BLaER1 treated with 17β-estradiol and CSF1 and Interleukin-3, amounts not matched to agents 10 nM and 100 nM (cell line): Measurements from ENCODE around the gene MPHOSPH6.
"Not testable (repeated sequence)": the region's sequence is repeated elsewhere in the genome, so short reads cannot be mapped to it uniquely, and the experiment has no call there.

Experiments
- H3K27ac ChIP-seq, 11 experiments: shearing (Covaris generic); formaldehyde crosslinking; 2 replicates each; pipeline ENCODE4 v1.8.1; 2022
- H3K27me3 ChIP-seq, 11 experiments: shearing (Covaris generic); formaldehyde crosslinking; 2 replicates each; pipeline ENCODE4 v1.8.1; 2022
- H3K36me3 ChIP-seq, 11 experiments: shearing (Covaris generic); formaldehyde crosslinking; 2 replicates each; pipeline ENCODE4 v1.8.1; 2022
- H3K4me1 ChIP-seq, 10 experiments: shearing (Covaris generic); formaldehyde crosslinking; 2 replicates each; pipeline ENCODE4 v1.8.1; 2022
- H3K4me2 ChIP-seq, 11 experiments: shearing (Covaris generic); formaldehyde crosslinking; 2 replicates each; pipeline ENCODE4 v1.8.1; 2022
- H3K4me3 ChIP-seq, 10 experiments: shearing (Covaris generic); formaldehyde crosslinking; 2 replicates each; pipeline ENCODE4 v1.8.1; 2022
- H3K9ac ChIP-seq, 11 experiments: shearing (Covaris generic); formaldehyde crosslinking; 2 replicates each; pipeline ENCODE4 v1.8.1; 2022
- H3K9me3 ChIP-seq, 11 experiments: shearing (Covaris generic); formaldehyde crosslinking; replicated peaks in 1 of 11; 2 replicates each; pipeline ENCODE4 v1.8.1; 2022
- H4K20me1 ChIP-seq, 11 experiments: shearing (Covaris generic); formaldehyde crosslinking; 2 replicates each; pipeline ENCODE4 v1.8.1; 2022
- Cebpa-rat ChIP-seq, 11 experiments: shearing (Covaris generic); IDR thresholded peaks; 2 replicates each; pipeline ENCODE4 v1.8.1; 2022

The MPHOSPH6 gene

GRCh38 chr16:82129881-82130280 is 40.1 kb downstream of the MPHOSPH6 start:
- H4K20me1 ChIP-seq: no peaks in the 10 kb centered on the region
- no peak overlapping the region for H3K27ac ChIP-seq
- H3K9ac ChIP-seq: no peak overlapping the region
- H3K36me3 ChIP-seq: no peaks in the 10 kb centered on the region
- H3K9me3 ChIP-seq: peaks cover 0 to 5% (median 0%) of the 10 kb centered on the region in 11 experiments; a peak in 1 of 22 replicates
- H3K4me1 ChIP-seq: peaks cover 7 to 10% (median 8%) of the 10 kb centered on the region in 10 experiments; a peak in 19 of 20 replicates
- no peak overlapping the region for H3K4me2 ChIP-seq
- no peak for TF ChIP-seq Cebpa-rat (IDR thresholded peaks at IDR 0.05)
- H3K27me3 ChIP-seq: no peaks in the 10 kb centered on the region
- H3K4me3 ChIP-seq: no peak overlapping the region

GRCh38 chr16:82124651-82125050 is 45.4 kb downstream of the MPHOSPH6 start:
- Histone ChIP-seq H3K36me3 (no peaks in the 10 kb centered on the region), H3K4me1 (no peaks in the 10 kb centered on the region), H3K4me3 (no peak overlapping the region), H3K4me2 (no peak overlapping the region), H3K27ac (no peak overlapping the region), H3K27me3 (no peaks in the 10 kb centered on the region), H3K9me3 (peaks cover 0 to 5% (median 0%) of the 10 kb centered on the region in 11 experiments; a peak in 1 of 22 replicates), H3K9ac (no peak overlapping the region), H4K20me1 (no peaks in the 10 kb centered on the region)
- TF ChIP-seq Cebpa-rat (IDR thresholded peaks at IDR 0.05): no peak

- H3K9me3 ChIP-seq: no peaks in the 10 kb centered on the region
- no peak overlapping the region for H3K4me2 ChIP-seq
- no peaks in the 10 kb centered on the region for H4K20me1 ChIP-seq
- no peak for TF ChIP-seq Cebpa-rat (IDR thresholded peaks at IDR 0.05)
- H3K27ac ChIP-seq: no peak overlapping the region
- H3K4me3 ChIP-seq: no peak overlapping the region
- no peaks in the 10 kb centered on the region for H3K4me1 ChIP-seq
- H3K9ac ChIP-seq: no peak overlapping the region
- no peaks in the 10 kb centered on the region for H3K27me3 ChIP-seq
- H3K36me3 ChIP-seq: no peaks in the 10 kb centered on the region
Observed at GRCh38 chr16:82119405-82119804, 50.6 kb downstream of the MPHOSPH6 start.

- Histone ChIP-seq H3K4me3 (no peak overlapping the region), H3K27me3 (no peaks in the 10 kb centered on the region), H3K9ac (no peak overlapping the region), H3K4me2 (no peak overlapping the region), H3K27ac (no peak overlapping the region), H3K9me3 (no peaks in the 10 kb centered on the region), H3K4me1 (no peaks in the 10 kb centered on the region), H4K20me1 (no peaks in the 10 kb centered on the region), H3K36me3 (no peaks in the 10 kb centered on the region)
- TF ChIP-seq Cebpa-rat (IDR thresholded peaks at IDR 0.05): no peak
Observed at GRCh38 chr16:82118749-82119148, 51.3 kb downstream of the MPHOSPH6 start.

GRCh38 chr16:82116535-82116934 is 53.5 kb downstream of the MPHOSPH6 start:
- Histone ChIP-seq H3K9ac (no peak overlapping the region), H3K4me1 (no peaks in the 10 kb centered on the region), H3K9me3 (no peaks in the 10 kb centered on the region), H3K4me2 (no peak overlapping the region), H4K20me1 (no peaks in the 10 kb centered on the region), H3K4me3 (no peak overlapping the region), H3K36me3 (no peaks in the 10 kb centered on the region), H3K27ac (no peak overlapping the region), H3K27me3 (no peaks in the 10 kb centered on the region)
- no peak for TF ChIP-seq Cebpa-rat (IDR thresholded peaks at IDR 0.05)

- Histone ChIP-seq H3K4me3 (no peak overlapping the region), H3K4me2 (no peak overlapping the region), H3K36me3 (no peaks in the 10 kb centered on the region), H3K4me1 (no peaks in the 10 kb centered on the region), H3K9me3 (no peaks in the 10 kb centered on the region), H4K20me1 (no peaks in the 10 kb centered on the region), H3K27ac (no peak overlapping the region), H3K27me3 (no peaks in the 10 kb centered on the region), H3K9ac (no peak overlapping the region)
- no peak for TF ChIP-seq Cebpa-rat (IDR thresholded peaks at IDR 0.05)
Observed at GRCh38 chr16:82113741-82114140, 56.3 kb downstream of the MPHOSPH6 start.

GRCh38 chr16:82111944-82112343 is 58.1 kb downstream of the MPHOSPH6 start:
- Histone ChIP-seq H3K4me3 (no peak overlapping the region), H3K9me3 (no peaks in the 10 kb centered on the region), H3K36me3 (no peaks in the 10 kb centered on the region), H3K4me2 (no peak overlapping the region), H3K4me1 (no peaks in the 10 kb centered on the region), H3K9ac (no peak overlapping the region), H3K27me3 (no peaks in the 10 kb centered on the region), H4K20me1 (no peaks in the 10 kb centered on the region), H3K27ac (no peak overlapping the region)
- TF ChIP-seq Cebpa-rat (IDR thresholded peaks at IDR 0.05): no peak

GRCh38 chr16:82109266-82109665 is 60.8 kb downstream of the MPHOSPH6 start:
- H3K36me3 ChIP-seq, H4K20me1 ChIP-seq, H3K27me3 ChIP-seq, H3K9me3 ChIP-seq, H3K4me3 ChIP-seq, H3K4me1 ChIP-seq, H3K27ac ChIP-seq, H3K9ac ChIP-seq, H3K4me2 ChIP-seq: not testable (repeated sequence)

- TF ChIP-seq Cebpa-rat (IDR thresholded peaks at IDR 0.05): no peak
- no peak overlapping the region for H3K4me3 ChIP-seq
- H3K4me1 ChIP-seq: no peaks in the 10 kb centered on the region
- no peaks in the 10 kb centered on the region for H4K20me1 ChIP-seq
- no peaks in the 10 kb centered on the region for H3K36me3 ChIP-seq
- H3K27ac ChIP-seq: no peak overlapping the region
- H3K27me3 ChIP-seq: no peaks in the 10 kb centered on the region
- H3K9me3 ChIP-seq: no peaks in the 10 kb centered on the region
- H3K9ac ChIP-seq: no peak overlapping the region
- H3K4me2 ChIP-seq: no peak overlapping the region
Observed at GRCh38 chr16:82108774-82109173, 61.2 kb downstream of the MPHOSPH6 start.

- Histone ChIP-seq H3K27ac (no peak overlapping the region), H3K9ac (no peak overlapping the region)
- TF ChIP-seq Cebpa-rat (IDR thresholded peaks at IDR 0.05): no peak
Observed at GRCh38 chr16:82108100-82108499, 61.9 kb downstream of the MPHOSPH6 start.

GRCh38 chr16:82105107-82105506 is 64.9 kb downstream of the MPHOSPH6 start:
- Histone ChIP-seq H3K4me3 (no peak overlapping the region), H3K9me3 (no peaks in the 10 kb centered on the region), H3K27ac (no peak overlapping the region), H3K4me2 (no peak overlapping the region), H3K9ac (no peak overlapping the region), H3K27me3 (no peaks in the 10 kb centered on the region), H4K20me1 (no peaks in the 10 kb centered on the region), H3K4me1 (no peaks in the 10 kb centered on the region), H3K36me3 (no peaks in the 10 kb centered on the region)
- no peak for TF ChIP-seq Cebpa-rat (IDR thresholded peaks at IDR 0.05)

More at GRCh38 chr16:82108100-82108499, 61.9 kb downstream of the MPHOSPH6 start:
- H3K4me3 ChIP-seq: no peak overlapping the region
- H3K36me3 ChIP-seq: no peaks in the 10 kb centered on the region
- no peaks in the 10 kb centered on the region for H3K27me3 ChIP-seq
- no peaks in the 10 kb centered on the region for H3K9me3 ChIP-seq
- H3K4me1 ChIP-seq: no peaks in the 10 kb centered on the region
- H4K20me1 ChIP-seq: no peaks in the 10 kb centered on the region
- no peak overlapping the region for H3K4me2 ChIP-seq
